Measurements from ENCODE around the gene GABRG3. TPM values are rescaled to one million over a fixed set of nuclear protein-coding genes. Genes with fewer than 3 reads are reported as not detected.

The GABRG3 gene
- polyA plus RNA-seq, 1 experiment = not detected

GRCh38 chr15:27574541-27575054, 603.6 kb downstream of the GABRG3 start:
- CTCF ChIA-PET = no interaction called here
- no peak for TF ChIP-seq CTCF (IDR thresholded peaks at IDR 0.05; ENCODE audit: insufficient read depth, low read depth, low read length)
- H3K4me3 ChIP-seq (ENCODE audit: low read depth, low read length) = no peak overlapping the region
- DNase-seq (ENCODE audit: low read depth) = no peak
- H3K27me3 ChIP-seq (ENCODE audit: control insufficient read depth, insufficient read depth, low read length) = no peaks in the 10 kb centered on the region
- H3K36me3 ChIP-seq (ENCODE audit: control insufficient read depth, insufficient read depth, low read length) = no peaks in the 10 kb centered on the region
- POLR2A ChIA-PET = no interaction called here

GRCh38 chr15:27575521-27575920, 604.5 kb downstream of the GABRG3 start:
- no peak overlapping the region for H3K4me3 ChIP-seq (ENCODE audit: low read depth, low read length)
- ChIA-PET CTCF (no interaction called here), POLR2A (no interaction called here)
- H3K36me3 ChIP-seq (ENCODE audit: control insufficient read depth, insufficient read depth, low read length) = no peaks in the 10 kb centered on the region
- DNase-seq (ENCODE audit: low read depth) = no peak
- H3K27me3 ChIP-seq (ENCODE audit: control insufficient read depth, insufficient read depth, low read length) = no peaks in the 10 kb centered on the region
- no peak for TF ChIP-seq CTCF (IDR thresholded peaks at IDR 0.05; ENCODE audit: insufficient read depth, low read depth, low read length)

GRCh38 chr15:27576576-27576975, 605.6 kb downstream of the GABRG3 start:
- CTCF ChIA-PET = interaction anchor here (0.6 kb wide), 1 partner anchor 499 kb away, joined by 3 read pairs; no protein-coding TSS in a partner anchor
- POLR2A ChIA-PET = no interaction called here
- no peak for TF ChIP-seq CTCF (IDR thresholded peaks at IDR 0.05; ENCODE audit: insufficient read depth, low read depth, low read length)
- Histone ChIP-seq H3K36me3 (ENCODE audit: control insufficient read depth, insufficient read depth, low read length) (no peaks in the 10 kb centered on the region), H3K27me3 (ENCODE audit: control insufficient read depth, insufficient read depth, low read length) (no peaks in the 10 kb centered on the region), H3K4me3 (ENCODE audit: low read depth, low read length) (no peak overlapping the region)
- DNase-seq (ENCODE audit: low read depth) = no peak

GRCh38 chr15:27579738-27580137, 608.8 kb downstream of the GABRG3 start:
- CTCF ChIA-PET = no interaction called here
- no peak for DNase-seq (ENCODE audit: low read depth)
- TF ChIP-seq CTCF (IDR thresholded peaks at IDR 0.05; ENCODE audit: insufficient read depth, low read depth, low read length) = no peak

GRCh38 chr15:27582726-27583410, 611.9 kb downstream of the GABRG3 start:
- ChIA-PET POLR2A (no interaction called here), CTCF (no interaction called here)
- no peaks in the 10 kb centered on the region for H3K27me3 ChIP-seq (ENCODE audit: control insufficient read depth, insufficient read depth, low read length)
- H3K4me3 ChIP-seq (ENCODE audit: low read depth, low read length) = no peak overlapping the region
- H3K36me3 ChIP-seq (ENCODE audit: control insufficient read depth, insufficient read depth, low read length) = no peaks in the 10 kb centered on the region
- TF ChIP-seq CTCF (IDR thresholded peaks at IDR 0.05; ENCODE audit: insufficient read depth, low read depth, low read length) = no peak
- DNase-seq (ENCODE audit: low read depth) = no peak

More at GRCh38 chr15:27579738-27580137, 608.8 kb downstream of the GABRG3 start:
- POLR2A ChIA-PET = no interaction called here
- H3K4me3 ChIP-seq (ENCODE audit: low read depth, low read length) = no peak overlapping the region
- no peaks in the 10 kb centered on the region for H3K27me3 ChIP-seq (ENCODE audit: control insufficient read depth, insufficient read depth, low read length)
- H3K36me3 ChIP-seq (ENCODE audit: control insufficient read depth, insufficient read depth, low read length) = no peaks in the 10 kb centered on the region

Data from BJ (cell line).